ENCODE results near the gene MAEL. TPM values are rescaled to one million over a fixed set of nuclear protein-coding genes. Genes with fewer than 3 reads are reported as not detected.

MAEL gene
- total RNA-seq, 1 experiment from 2014 or later, result not detected

DNA sequence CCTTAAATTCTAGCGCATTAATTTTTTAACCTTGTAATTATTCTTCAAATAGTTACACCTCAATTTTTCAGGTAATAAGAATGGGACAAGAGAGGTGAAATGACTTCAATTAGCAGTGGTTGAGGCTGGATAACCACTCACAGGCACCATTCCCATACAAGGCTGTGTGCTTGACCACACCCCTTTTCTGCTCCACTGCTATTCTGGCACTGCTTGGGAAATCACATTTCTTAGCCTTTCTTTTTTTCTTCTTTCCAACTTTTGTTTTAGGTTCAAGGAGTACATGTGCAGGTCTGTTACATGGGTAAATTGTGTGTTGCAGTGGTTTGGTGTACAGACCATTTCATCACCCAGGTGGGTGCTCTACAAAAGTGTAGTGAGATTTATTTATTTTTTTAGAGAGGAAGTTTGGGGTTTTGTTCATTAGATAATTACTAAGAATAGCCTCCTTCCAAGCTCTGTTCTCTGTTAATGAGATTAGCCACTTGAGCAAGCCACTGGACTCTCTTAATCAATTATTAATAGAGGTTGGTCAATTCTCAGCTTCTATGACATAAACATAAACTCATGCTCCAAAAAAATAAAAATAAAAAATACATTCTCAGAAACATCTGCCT is 28.1 kb upstream of the MAEL start:
- Histone ChIP-seq H3K4me2 (ENCODE audit: low read length) (no peak overlapping the region), H3K27ac (ENCODE audit: low read length) (no peak overlapping the region), H3K79me2 (ENCODE audit: low read length) (no peaks in the 10 kb centered on the region), H3K4me3 (ENCODE audit: low read length) (no peak overlapping the region), H3K9me2 (replicated peaks; ENCODE audit: low read length) (no peaks in the 10 kb centered on the region), H3K4me1 (ENCODE audit: insufficient read depth, low read length) (no peaks in the 10 kb centered on the region), H4K20me1 (ENCODE audit: low read length) (no peaks in the 10 kb centered on the region), H3K9ac (ENCODE audit: low read length) (no peak overlapping the region), H3K36me3 (ENCODE audit: low read depth, low read length) (no peaks in the 10 kb centered on the region), H3K9me3 (ENCODE audit: low read length) (no peaks in the 10 kb centered on the region), H3F3A (ENCODE audit: low read length, unreplicated experiment) (no peaks in the 10 kb centered on the region), H3K27me3 (ENCODE audit: low read length) (peaks cover 76% of the 10 kb centered on the region), H2AFZ (ENCODE audit: low read length) (no peak overlapping the region)
- no peak for ATAC-seq
- ChIA-PET CTCF (no interaction called here), POLR2A (ENCODE audit: unreplicated experiment) (no interaction called here)
- intact Hi-C loops (cut with micrococcal nuclease), result no loop called here
- no peak for DNase-seq
- TF ChIP-seq EZH2 (IDR thresholded peaks at IDR 0.05; ENCODE audit: low read length, unreplicated experiment) (no peak), EZH2phosphoT487 (IDR thresholded peaks at IDR 0.05; ENCODE audit: borderline replicate concordance, low read length) (no peak)
- TF ChIP-seq, protein P1, sequence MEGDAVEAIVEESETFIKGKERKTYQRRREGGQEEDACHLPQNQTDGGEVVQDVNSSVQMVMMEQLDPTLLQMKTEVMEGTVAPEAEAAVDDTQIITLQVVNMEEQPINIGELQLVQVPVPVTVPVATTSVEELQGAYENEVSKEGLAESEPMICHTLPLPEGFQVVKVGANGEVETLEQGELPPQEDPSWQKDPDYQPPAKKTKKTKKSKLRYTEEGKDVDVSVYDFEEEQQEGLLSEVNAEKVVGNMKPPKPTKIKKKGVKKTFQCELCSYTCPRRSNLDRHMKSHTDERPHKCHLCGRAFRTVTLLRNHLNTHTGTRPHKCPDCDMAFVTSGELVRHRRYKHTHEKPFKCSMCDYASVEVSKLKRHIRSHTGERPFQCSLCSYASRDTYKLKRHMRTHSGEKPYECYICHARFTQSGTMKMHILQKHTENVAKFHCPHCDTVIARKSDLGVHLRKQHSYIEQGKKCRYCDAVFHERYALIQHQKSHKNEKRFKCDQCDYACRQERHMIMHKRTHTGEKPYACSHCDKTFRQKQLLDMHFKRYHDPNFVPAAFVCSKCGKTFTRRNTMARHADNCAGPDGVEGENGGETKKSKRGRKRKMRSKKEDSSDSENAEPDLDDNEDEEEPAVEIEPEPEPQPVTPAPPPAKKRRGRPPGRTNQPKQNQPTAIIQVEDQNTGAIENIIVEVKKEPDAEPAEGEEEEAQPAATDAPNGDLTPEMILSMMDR (conservative IDR thresholded peaks at IDR 0.05; ENCODE audit: low read depth, low read length), result no peak
- no TSS peak for BruUV-seq (replicated peaks)

DNA sequence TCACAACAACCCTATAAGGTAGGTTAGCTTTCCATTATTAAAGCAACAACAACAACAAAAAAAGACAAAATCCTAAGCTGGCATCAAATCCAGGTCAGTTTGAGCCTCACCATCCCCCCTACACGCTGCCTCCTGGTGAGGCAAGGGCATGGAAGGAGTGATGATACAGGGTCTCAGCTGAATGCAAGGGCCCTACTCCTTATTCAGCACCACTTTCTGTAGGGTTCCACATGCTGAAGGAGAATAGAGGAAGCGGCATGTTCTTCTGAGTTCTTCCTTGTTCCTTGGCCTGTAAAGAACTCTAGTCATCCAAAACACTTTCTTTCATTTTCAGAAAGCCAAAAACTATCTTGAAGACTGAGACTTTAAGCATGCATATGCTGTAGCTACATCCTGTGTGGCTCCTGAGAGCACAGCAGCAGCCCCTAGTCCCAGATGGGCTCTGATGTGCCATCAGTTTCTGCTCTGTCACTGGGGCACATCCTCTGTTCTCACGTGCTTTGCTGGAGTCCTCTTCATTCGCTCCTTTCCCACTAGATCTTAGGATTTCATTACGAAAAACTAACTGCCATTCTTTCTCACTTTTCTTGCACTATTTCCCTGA is 19.9 kb upstream of the MAEL start:
- DNase-seq (no peak), ATAC-seq (no peak)
- Histone ChIP-seq H3K4me1 (ENCODE audit: insufficient read depth, low read length) (no peaks in the 10 kb centered on the region), H3K27me3 (ENCODE audit: low read length) (peaks cover 98% of the 10 kb centered on the region), H3K9me2 (replicated peaks; ENCODE audit: low read length) (no peaks in the 10 kb centered on the region), H3K9ac (ENCODE audit: low read length) (no peak overlapping the region), H3K4me3 (ENCODE audit: low read length) (no peak overlapping the region), H3F3A (ENCODE audit: low read length, unreplicated experiment) (no peaks in the 10 kb centered on the region), H3K9me3 (ENCODE audit: low read length) (no peaks in the 10 kb centered on the region), H3K36me3 (ENCODE audit: low read depth, low read length) (no peaks in the 10 kb centered on the region), H3K4me2 (ENCODE audit: low read length) (no peak overlapping the region), H3K27ac (ENCODE audit: low read length) (no peak overlapping the region), H2AFZ (ENCODE audit: low read length) (no peak overlapping the region), H4K20me1 (ENCODE audit: low read length) (no peaks in the 10 kb centered on the region), H3K79me2 (ENCODE audit: low read length) (no peaks in the 10 kb centered on the region)
- no peak for TF ChIP-seq EZH2 (IDR thresholded peaks at IDR 0.05; ENCODE audit: low read length, unreplicated experiment)
- intact Hi-C loops (cut with micrococcal nuclease), result no loop called here
- CTCF ChIA-PET, result no interaction called here
- POLR2A ChIA-PET (ENCODE audit: unreplicated experiment), result no interaction called here
- no TSS peak for BruUV-seq (replicated peaks)

DNA sequence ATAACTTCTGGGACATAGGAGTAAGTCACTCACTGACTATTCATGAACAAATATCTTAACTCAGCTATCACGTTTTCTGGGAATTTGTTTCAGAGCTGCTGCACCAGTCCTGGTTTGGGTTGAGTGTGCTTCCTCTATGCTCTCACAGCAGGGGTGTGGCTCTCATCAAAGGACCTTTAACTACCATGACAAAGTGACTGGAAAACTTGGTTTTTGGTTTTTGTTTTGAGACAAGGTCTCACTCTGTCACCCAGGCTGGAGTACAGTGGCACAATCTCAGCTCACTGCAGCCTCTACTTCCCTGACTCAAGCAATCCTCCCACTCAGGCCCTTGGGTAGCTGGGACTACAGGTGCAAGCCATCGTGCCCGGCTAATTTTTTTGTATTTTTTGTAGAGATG is 17.8 kb upstream of the MAEL start:
- H3F3A ChIP-seq (ENCODE audit: low read length, unreplicated experiment), result no peaks in the 10 kb centered on the region
- H3K9ac ChIP-seq (ENCODE audit: low read length), result no peak overlapping the region
- ChIA-PET POLR2A (ENCODE audit: unreplicated experiment) (no interaction called here), CTCF (no interaction called here)
- intact Hi-C loops (cut with micrococcal nuclease), result loop anchor here (10.0 kb wide), 1 partner anchor 84 kb away; no protein-coding TSS in a partner anchor
- H3K36me3 ChIP-seq (ENCODE audit: low read depth, low read length), result no peaks in the 10 kb centered on the region
- H3K4me2 ChIP-seq (ENCODE audit: low read length), result no peak overlapping the region
- 0 out of 2 replicates have a peak, but pooled peaks cover 3% of the 10 kb centered on the region for H4K20me1 ChIP-seq (ENCODE audit: low read length)
- TF ChIP-seq, protein P1 (conservative IDR thresholded peaks at IDR 0.05; ENCODE audit: low read depth, low read length), result no peak
- TF ChIP-seq EZH2 (IDR thresholded peaks at IDR 0.05; ENCODE audit: low read length, unreplicated experiment) (no peak), EZH2phosphoT487 (IDR thresholded peaks at IDR 0.05; ENCODE audit: borderline replicate concordance, low read length) (no peak)
- H3K79me2 ChIP-seq (ENCODE audit: low read length), result no peaks in the 10 kb centered on the region
- DNase-seq (no peak), ATAC-seq (no peak)
- no peak overlapping the region for H3K4me3 ChIP-seq (ENCODE audit: low read length)
- no peaks in the 10 kb centered on the region for H3K4me1 ChIP-seq (ENCODE audit: insufficient read depth, low read length)
- H3K27ac ChIP-seq (ENCODE audit: low read length), result no peak overlapping the region
- no peaks in the 10 kb centered on the region for H3K9me2 ChIP-seq (replicated peaks; ENCODE audit: low read length)
- H2AFZ ChIP-seq (ENCODE audit: low read length), result no peak overlapping the region
- H3K27me3 ChIP-seq (ENCODE audit: low read length), result peaks cover 97% of the 10 kb centered on the region
- H3K9me3 ChIP-seq (ENCODE audit: low read length), result no peaks in the 10 kb centered on the region
- BruUV-seq (replicated peaks), result no TSS peak
